SK-N-SH treated with all-trans-retinoic acid at 6 μM for 48 hours (cell line): Measurements from ENCODE around the gene HERC4.

Experiments
- CSRNP3 ChIP-seq: fragments of 250-450 bp; sonication (Bioruptor Pico); IDR thresholded peaks from 2 replicates; pipeline ENCODE4 v1.5.1; 2021; ENCODE audit warnings: mild to moderate bottlenecking, moderate library complexity
- GLIS3 ChIP-seq: fragments of 250-450 bp; sonication (Bioruptor Pico); IDR thresholded peaks from 2 replicates; pipeline ENCODE4 v1.5.0; 2020; ENCODE audit warnings: mild to moderate bottlenecking, moderate library complexity
- PATZ1 ChIP-seq: fragments of 250-450 bp; sonication (Bioruptor Pico); IDR thresholded peaks from 2 replicates; pipeline ENCODE4 v1.8.0; 2020; ENCODE audit warnings: mild to moderate bottlenecking, moderate library complexity, borderline replicate concordance
- RARB ChIP-seq: fragments of 250-450 bp; sonication (Bioruptor Pico); IDR thresholded peaks from 2 replicates; pipeline ENCODE4 v1.8.0; 2021; ENCODE audit warnings: mild to moderate bottlenecking, moderate library complexity
- SNAI2 ChIP-seq: fragments of 250-450 bp; sonication (Bioruptor Pico); IDR thresholded peaks from 2 replicates; pipeline ENCODE4 v1.5.0; 2020; ENCODE audit warnings: mild to moderate bottlenecking, moderate library complexity
- TOX ChIP-seq: fragments of 250-450 bp; sonication (Bioruptor Pico); IDR thresholded peaks from 2 replicates; pipeline ENCODE4 v1.8.0; 2021; ENCODE audit warnings: mild to moderate bottlenecking, moderate library complexity, borderline replicate concordance
- TSHZ2 ChIP-seq: fragments of 250-450 bp; sonication (Bioruptor Pico); IDR thresholded peaks from 2 replicates; pipeline ENCODE4 v1.5.0; 2020; ENCODE audit warnings: mild to moderate bottlenecking, moderate library complexity
- ZFP30 ChIP-seq: fragments of 450-650 bp; formaldehyde crosslinking; IDR thresholded peaks from 2 replicates; pipeline ENCODE4 v1.5.0; 2022; ENCODE audit warnings: mild to moderate bottlenecking, moderate library complexity
- TF ChIP-seq, protein P1 (sequence below): fragments of 250-450 bp; sonication (Bioruptor Pico); IDR thresholded peaks from 2 replicates; pipeline ENCODE4 v1.8.0; 2021; ENCODE audit warnings: low read depth, mild to moderate bottlenecking, moderate library complexity, borderline replicate concordance

DNA sequence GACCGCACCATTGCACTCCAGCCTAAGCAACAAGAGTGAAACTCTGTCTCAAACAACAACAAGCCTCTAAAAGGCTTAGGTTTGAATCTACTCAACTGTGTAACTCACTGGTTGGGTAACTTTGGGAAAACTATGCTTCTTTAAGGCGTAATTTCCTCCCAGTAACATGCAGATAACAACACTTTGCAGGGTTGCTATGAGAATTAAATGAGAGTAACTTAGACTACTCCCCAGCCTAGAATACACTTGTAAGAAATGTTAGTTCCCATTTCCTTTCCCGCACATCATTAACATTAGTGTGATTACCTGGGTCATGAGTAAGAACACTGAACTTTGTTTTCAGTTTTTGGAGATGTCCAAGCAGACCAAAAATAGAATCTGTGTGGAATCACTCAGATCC is 28.8 kb upstream of the HERC4 start:
- TF ChIP-seq TSHZ2 (CRISPR knock-in tag) (no peak), TOX (CRISPR knock-in tag) (no peak), PATZ1 (CRISPR knock-in tag) (no peak), CSRNP3 (CRISPR knock-in tag) (no peak), RARB (CRISPR knock-in tag) (no peak), GLIS3 (CRISPR knock-in tag) (no peak), ZFP30 (no peak), SNAI2 (CRISPR knock-in tag) (no peak)
- TF ChIP-seq, protein P1, sequence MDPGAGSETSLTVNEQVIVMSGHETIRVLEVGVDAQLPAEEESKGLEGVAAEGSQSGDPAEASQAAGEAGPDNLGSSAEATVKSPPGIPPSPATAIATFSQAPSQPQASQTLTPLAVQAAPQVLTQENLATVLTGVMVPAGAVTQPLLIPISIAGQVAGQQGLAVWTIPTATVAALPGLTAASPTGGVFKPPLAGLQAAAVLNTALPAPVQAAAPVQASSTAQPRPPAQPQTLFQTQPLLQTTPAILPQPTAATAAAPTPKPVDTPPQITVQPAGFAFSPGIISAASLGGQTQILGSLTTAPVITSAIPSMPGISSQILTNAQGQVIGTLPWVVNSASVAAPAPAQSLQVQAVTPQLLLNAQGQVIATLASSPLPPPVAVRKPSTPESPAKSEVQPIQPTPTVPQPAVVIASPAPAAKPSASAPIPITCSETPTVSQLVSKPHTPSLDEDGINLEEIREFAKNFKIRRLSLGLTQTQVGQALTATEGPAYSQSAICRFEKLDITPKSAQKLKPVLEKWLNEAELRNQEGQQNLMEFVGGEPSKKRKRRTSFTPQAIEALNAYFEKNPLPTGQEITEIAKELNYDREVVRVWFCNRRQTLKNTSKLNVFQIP: no peak
